Measurements from ENCODE around the gene CDA.
"Not testable (repeated sequence)": the region's sequence is repeated elsewhere in the genome, so short reads cannot be mapped to it uniquely, and the experiment has no call there.

CDA gene

GRCh38 chr1:20587661-20588053 is 1.2 kb upstream of the CDA start:
- DNase-seq: no peak

- no peak for DNase-seq
Measured at GRCh38 chr1:20589331-20590278, 708 bp downstream of the CDA start.

DNA sequence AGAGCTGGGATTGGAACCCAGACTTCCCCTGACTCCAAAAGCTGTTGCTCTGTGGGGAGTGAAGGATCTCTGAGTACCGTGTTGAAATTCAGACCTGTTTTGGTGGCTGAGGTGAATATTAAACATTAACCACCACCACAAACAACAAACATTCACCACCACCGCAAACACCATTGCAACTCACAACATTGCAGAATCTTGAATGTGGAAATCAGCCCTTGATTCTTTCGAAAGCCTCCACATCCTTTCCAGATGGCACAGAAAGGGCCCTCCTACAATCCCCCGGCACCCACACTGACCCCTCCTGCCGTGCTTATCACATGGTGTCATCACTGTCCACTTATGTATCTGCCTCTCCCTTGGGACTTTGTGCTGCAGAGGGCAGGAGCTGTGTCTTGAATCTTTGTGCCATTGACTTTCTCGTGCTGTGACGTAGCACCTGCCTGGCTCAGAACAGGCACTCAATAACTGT is 1.4 kb downstream of the CDA start:
- no peak for DNase-seq

DNA sequence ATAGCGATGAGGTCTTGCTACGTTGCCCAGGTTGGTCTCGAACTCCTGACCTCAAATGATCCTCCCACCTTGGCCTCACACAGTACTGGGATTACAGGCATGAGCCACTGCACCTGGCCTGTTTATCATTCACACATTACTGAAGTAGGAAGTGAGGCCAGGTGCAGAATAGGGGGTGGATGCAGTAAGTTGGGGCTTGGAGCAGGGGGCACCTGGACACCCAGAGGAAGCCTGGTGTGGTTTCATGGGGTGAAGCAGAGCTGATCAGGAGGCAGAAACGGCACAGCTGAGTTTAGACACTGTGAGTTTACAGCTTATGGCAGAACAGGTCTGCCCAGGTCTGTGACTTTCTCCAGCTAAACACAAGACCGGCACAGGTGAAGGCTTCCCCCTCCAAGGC is 4.9 kb downstream of the CDA start:
- DNase-seq: no peak

GRCh38 chr1:20594746-20595145 is 5.8 kb downstream of the CDA start:
- no peak for DNase-seq

DNA sequence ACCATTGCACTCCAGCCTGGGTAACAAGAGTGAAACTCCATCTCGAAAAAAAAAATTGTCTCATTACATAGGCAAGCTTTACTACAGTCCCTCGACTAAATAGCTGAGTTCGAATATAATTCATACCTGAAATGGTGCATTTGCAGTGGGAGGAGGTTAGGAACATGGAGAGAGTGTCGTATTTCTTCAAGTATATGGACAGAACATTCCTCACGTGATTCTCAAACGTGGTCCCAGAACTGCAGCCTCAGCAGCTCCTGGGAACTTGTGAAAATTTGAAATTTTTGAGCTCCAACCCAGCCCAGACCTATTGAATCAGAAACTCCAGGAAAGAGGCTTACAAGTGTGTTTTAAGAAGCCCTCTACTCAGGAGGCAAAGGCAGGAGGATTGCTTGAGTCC is 7.2 kb downstream of the CDA start:
- no peak for DNase-seq

GRCh38 chr1:20597650-20598049 is 8.8 kb downstream of the CDA start:
- DNase-seq: no peak

- no peak for DNase-seq
Measured at GRCh38 chr1:20600156-20600555, 11.3 kb downstream of the CDA start.

- no peak for DNase-seq
Measured at GRCh38 chr1:20601129-20601825, 12.4 kb downstream of the CDA start.

DNA sequence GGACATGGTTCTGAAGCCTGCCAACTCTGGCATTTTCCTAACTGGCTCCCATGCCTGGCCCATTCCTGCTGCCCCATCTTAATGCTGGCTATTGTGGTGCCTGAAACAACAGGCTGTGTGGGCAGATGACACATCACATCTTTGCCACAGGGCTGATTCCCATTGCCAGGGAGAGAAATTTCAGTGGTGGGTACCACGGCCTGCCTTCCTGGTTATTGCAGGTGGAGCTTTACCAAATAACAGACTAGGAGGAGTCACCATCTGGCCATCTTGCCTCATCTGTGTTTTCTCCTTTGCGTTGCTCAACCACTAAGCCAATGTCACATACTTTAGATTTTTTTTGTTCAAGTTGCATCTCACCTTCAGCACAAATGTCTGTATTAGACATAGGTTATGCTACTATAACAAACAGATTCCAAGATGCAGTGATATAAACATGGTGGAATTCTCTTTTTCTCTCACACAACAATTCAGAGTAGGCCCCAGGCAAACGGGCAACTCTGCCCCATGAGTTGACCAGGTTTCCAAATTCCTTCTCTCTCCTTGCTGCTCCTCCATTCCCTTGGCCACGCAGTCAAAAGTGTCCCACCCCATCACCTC is 14.1 kb downstream of the CDA start:
- DNase-seq: no peak

DNA sequence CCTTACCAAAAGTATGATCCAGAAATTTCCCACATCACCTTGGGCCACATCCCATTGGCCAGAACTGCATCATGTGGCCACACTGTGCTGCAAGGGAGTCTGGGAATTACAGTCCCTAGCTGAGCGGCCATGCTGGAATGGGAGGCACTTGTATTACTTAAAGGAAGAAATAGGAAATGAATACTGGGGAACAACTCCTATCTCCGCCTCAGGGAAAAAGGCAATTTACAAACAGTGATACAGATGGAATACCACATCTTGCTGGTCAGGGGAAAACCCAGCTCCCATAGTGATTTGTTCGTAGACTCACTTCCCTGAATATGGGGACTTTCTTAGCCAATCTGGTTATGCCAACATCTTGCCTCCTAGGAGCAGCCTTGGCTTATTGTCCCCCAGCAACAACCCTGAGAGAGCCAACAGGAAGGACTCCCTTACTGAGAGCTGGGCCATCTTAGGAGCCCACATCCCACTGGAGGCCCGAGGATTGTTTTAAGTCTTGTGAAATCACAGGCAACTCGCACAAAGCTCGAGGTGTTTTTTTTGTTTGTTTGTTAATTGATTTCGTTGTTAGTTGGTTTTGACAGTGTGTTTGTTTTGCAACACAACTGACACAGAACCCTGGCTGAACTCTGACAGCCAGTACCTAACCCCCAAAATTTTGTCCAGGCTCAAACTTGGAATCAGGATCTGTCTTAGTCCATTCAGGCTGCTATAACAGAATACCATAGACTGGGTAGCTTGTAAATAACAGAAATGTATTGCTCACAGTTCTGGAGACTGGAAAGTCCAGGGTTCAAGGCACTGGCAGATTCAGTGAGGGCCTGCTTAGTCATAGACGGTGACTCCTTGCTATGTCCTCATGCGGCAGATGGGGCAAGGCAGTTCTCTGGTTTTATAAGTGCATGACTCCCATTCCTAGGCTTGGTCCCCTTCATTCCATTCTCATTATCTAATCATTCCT is 14.9 kb downstream of the CDA start:
- no peak for DNase-seq

GRCh38 chr1:20604678-20605077 is 15.8 kb downstream of the CDA start:
- DNase-seq: no peak

- DNase-seq: not testable (repeated sequence)
Measured at GRCh38 chr1:20606801-20607570, 18.1 kb downstream of the CDA start.

DNA sequence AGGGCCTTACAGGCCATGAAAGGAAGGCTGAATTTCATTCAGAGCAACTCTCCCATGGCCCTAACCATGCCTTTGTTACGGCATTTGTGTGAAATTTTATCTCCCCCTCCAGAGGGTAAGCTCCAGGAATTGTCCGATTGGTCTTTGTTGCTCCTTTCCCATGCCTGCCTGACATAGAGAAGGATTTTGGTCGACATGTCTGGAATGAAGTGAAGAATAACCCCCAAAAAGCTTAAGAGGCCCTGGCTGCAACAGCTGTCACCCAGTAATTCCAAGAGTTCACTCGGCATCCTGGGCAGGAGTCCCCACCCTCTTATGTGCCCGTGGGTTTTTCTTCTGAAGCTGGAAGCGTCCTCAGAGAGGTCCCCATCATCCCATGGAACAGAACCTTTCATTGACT is 20.6 kb downstream of the CDA start:
- DNase-seq: no peak

GRCh38 chr1:20610970-20611369 is 22.1 kb downstream of the CDA start:
- no peak for DNase-seq

DNA sequence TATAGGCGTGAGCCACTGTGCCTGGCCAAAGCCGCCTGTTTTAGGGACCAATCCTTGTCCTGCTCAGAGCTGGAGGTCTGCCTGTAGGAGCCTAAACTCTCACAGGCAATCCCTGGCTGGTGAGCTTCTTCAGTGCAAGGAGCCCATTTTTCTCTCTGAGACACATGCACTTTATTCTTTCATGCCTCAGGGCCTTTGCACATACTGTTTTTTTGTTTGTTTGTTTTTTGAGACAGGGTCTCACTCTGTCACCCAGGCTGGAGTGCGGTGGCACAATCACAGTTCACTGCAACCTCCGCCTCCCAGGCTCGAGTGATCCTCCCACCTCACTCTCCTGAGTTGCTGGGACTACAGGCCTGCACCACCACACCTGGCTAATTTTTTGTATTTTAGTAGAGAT is 22.8 kb downstream of the CDA start:
- no peak for DNase-seq

- no peak for DNase-seq
Measured at GRCh38 chr1:20612221-20612746, 23.4 kb downstream of the CDA start.

GRCh38 chr1:20614131-20614579 is 25.3 kb downstream of the CDA start:
- no peak for DNase-seq

- DNase-seq: no peak
Measured at GRCh38 chr1:20615946-20616846, 27.3 kb downstream of the CDA start.

GRCh38 chr1:20616847-20617487 is 28.1 kb downstream of the CDA start:
- DNase-seq: no peak
